Left ventricle myocardium inferior (tissue), 1 donor: Measurements from ENCODE around the gene GNE. TPM values are rescaled to one million over a fixed set of nuclear protein-coding genes. Genes with fewer than 3 reads are reported as not detected.
"Not testable (repeated sequence)": the region's sequence is repeated elsewhere in the genome, so short reads cannot be mapped to it uniquely, and the experiment has no call there.

ENCODE experiments used
- DNase-seq: peaks from one replicate; pipeline ENCODE4 v3.0.0-alpha.2; 2020
- H3K27ac ChIP-seq: fragments of 200-600 bp; replicated peaks from 2 replicates; pipeline ENCODE4 v1.8.0; 2021
- H3K27me3 ChIP-seq: fragments of 200-600 bp; 2 replicates; pipeline ENCODE4 v1.8.0; 2021; ENCODE audit warnings: low read depth
- H3K36me3 ChIP-seq: fragments of 200-600 bp; 2 replicates; pipeline ENCODE4 v1.8.0; 2021
- H3K4me1 ChIP-seq: fragments of 200-600 bp; 2 replicates; pipeline ENCODE4 v1.8.0; 2021
- H3K4me3 ChIP-seq: fragments of 200-600 bp; 2 replicates; pipeline ENCODE4 v1.8.0; 2021; ENCODE audit warnings: mild to moderate bottlenecking, moderate library complexity
- H3K9me3 ChIP-seq: fragments of 200-600 bp; replicated peaks from 2 replicates; pipeline ENCODE4 v1.8.0; 2021
- CTCF ChIP-seq: fragments of 200-600 bp; IDR thresholded peaks from 2 replicates; pipeline ENCODE4 v1.8.0; 2021; ENCODE audit warnings: antibody characterized with exemption, mild to moderate bottlenecking, borderline replicate concordance
- intact Hi-C: fragments of 100-400 bp; cut with micrococcal nuclease; formaldehyde crosslinking; loops from one replicate; pipeline ENCODE4 v1.11.0; 2022
- total RNA-seq: library from RNA; stranded (reverse); fragmentation: NEBNext Ultra II Directional; extraction: Animal tissue kit (Norgen Biotek cat#: 25700); gene quantifications from one replicate; pipeline ENCODE4 v1.2.1, GENCODE V29; 2021
- donor health status: DM: no; HTN: yes; CAD: no; lungs with severe emphysema.

Gene GNE
- total RNA-seq, 1 donor from 2014 or later: 11.7 TPM

- H3K4me1 ChIP-seq: peaks cover 5% of the 10 kb centered on the region
- no peak overlapping the region for H3K27ac ChIP-seq
- intact Hi-C loops: no loop called here
- H3K4me3 ChIP-seq: no peak overlapping the region
- no peak for DNase-seq
- no peaks in the 10 kb centered on the region for H3K36me3 ChIP-seq
- TF ChIP-seq CTCF: no peak
- no peaks in the 10 kb centered on the region for H3K27me3 ChIP-seq
- H3K9me3 ChIP-seq: no peaks in the 10 kb centered on the region
These were observed 22.7 kb upstream of the GNE start for GRCh38 chr9:36280989-36281388.

GRCh38 chr9:36278243-36278642 lies 20.0 kb upstream of the GNE start:
- intact Hi-C loops: no loop called here
- Histone ChIP-seq H3K4me3 (no peak overlapping the region), H3K9me3 (no peaks in the 10 kb centered on the region), H3K27ac (no peak overlapping the region), H3K36me3 (no peaks in the 10 kb centered on the region), H3K27me3 (no peaks in the 10 kb centered on the region), H3K4me1 (peaks cover 5% of the 10 kb centered on the region)
- TF ChIP-seq CTCF: no peak
- DNase-seq: no peak

GRCh38 chr9:36276781-36277181 lies 18.5 kb upstream of the GNE start:
- no peak for DNase-seq
- intact Hi-C loops: no loop called here

GRCh38 chr9:36276254-36276653 lies 18.0 kb upstream of the GNE start:
- no peak for TF ChIP-seq CTCF
- H3K27me3 ChIP-seq: no peaks in the 10 kb centered on the region
- intact Hi-C loops: no loop called here

More at GRCh38 chr9:36276781-36277181, 18.5 kb upstream of the GNE start:
- H3K27ac ChIP-seq: peak overlapping the region; percentile 12
- H3K27me3 ChIP-seq: no peaks in the 10 kb centered on the region
- H3K36me3 ChIP-seq: no peaks in the 10 kb centered on the region
- no peak for TF ChIP-seq CTCF
- H3K4me1 ChIP-seq: peaks cover 5% of the 10 kb centered on the region
- no peaks in the 10 kb centered on the region for H3K9me3 ChIP-seq
- peak overlapping the region; percentile 41 for H3K4me3 ChIP-seq

GRCh38 chr9:36275060-36275459 lies 16.8 kb upstream of the GNE start:
- DNase-seq: no peak
- no peak overlapping the region for H3K4me3 ChIP-seq
- peaks cover 5% of the 10 kb centered on the region for H3K4me1 ChIP-seq
- no peaks in the 10 kb centered on the region for H3K36me3 ChIP-seq
- H3K27ac ChIP-seq: no peak overlapping the region
- TF ChIP-seq CTCF: no peak
- H3K9me3 ChIP-seq: no peaks in the 10 kb centered on the region
- H3K27me3 ChIP-seq: no peaks in the 10 kb centered on the region
- intact Hi-C loops: no loop called here

More at GRCh38 chr9:36276254-36276653, 18.0 kb upstream of the GNE start:
- Histone ChIP-seq H3K4me3 (peak overlapping the region; percentile 41), H3K9me3 (no peaks in the 10 kb centered on the region), H3K4me1 (peaks cover 5% of the 10 kb centered on the region), H3K36me3 (no peaks in the 10 kb centered on the region), H3K27ac (no peak overlapping the region)
- DNase-seq: no peak

GRCh38 chr9:36273354-36273753 lies 15.1 kb upstream of the GNE start:
- intact Hi-C loops, H3K4me3 ChIP-seq, H3K9me3 ChIP-seq: not testable (repeated sequence)

More at GRCh38 chr9:36273354-36273753, 15.1 kb upstream of the GNE start:
- not testable (repeated sequence) for DNase-seq, H3K27ac ChIP-seq, H3K27me3 ChIP-seq, H3K36me3 ChIP-seq, H3K4me1 ChIP-seq
